Measurements from ENCODE around the gene RNU6-1. TPM values are rescaled to one million over a fixed set of nuclear protein-coding genes. Genes with fewer than 3 reads are reported as not detected.

Gene RNU6-1
- total RNA-seq, 6 donors from 2014 or later, result not detected

GRCh38 chr15:67818464-67818863 lies 21.4 kb downstream of the RNU6-1 start:
- no peak for DNase-seq
- no peak for TF ChIP-seq POLR2AphosphoS5 (IDR thresholded peaks at IDR 0.05)
- TF ChIP-seq CTCF (IDR thresholded peaks at IDR 0.05), result no peak
- TF ChIP-seq POLR2A (IDR thresholded peaks at IDR 0.05), result no peak
- TF ChIP-seq EP300 (IDR thresholded peaks at IDR 0.05), result no peak
- no peaks in the 10 kb centered on the region for H3K36me3 ChIP-seq
- H3K27ac ChIP-seq, result no peak overlapping the region
- ATAC-seq (ENCODE audit: low FRiP score in 2 of 2), result no peak
- H3K27me3 ChIP-seq, result peaks cover 0 to 48% (median 22%) of the 10 kb centered on the region in 4 donors
- no peak overlapping the region for H3K4me3 ChIP-seq
- peaks cover 9 to 32% (median 19%) of the 10 kb centered on the region in 4 donors for H3K4me1 ChIP-seq
- H3K9me3 ChIP-seq, result peaks cover 0 to 9% (median 3%) of the 10 kb centered on the region in 4 donors
- WGBS, 2 donors, result 79 to 81% methylated on average over 3 of the region's 3 CpGs

GRCh38 chr15:67816668-67817067 lies 23.2 kb downstream of the RNU6-1 start:
- no peak for DNase-seq
- peaks cover 0 to 30% (median 11%) of the 10 kb centered on the region in 4 donors for H3K27me3 ChIP-seq
- 93 to 99% methylated on average over 3 of the region's 3 CpGs for WGBS, 2 donors
- no peak for ATAC-seq (ENCODE audit: low FRiP score in 2 of 2)
- no peak overlapping the region for H3K4me3 ChIP-seq
- peaks cover 0 to 9% (median 3%) of the 10 kb centered on the region in 4 donors for H3K9me3 ChIP-seq
- no peak for TF ChIP-seq POLR2AphosphoS5 (IDR thresholded peaks at IDR 0.05)
- no peak for TF ChIP-seq POLR2A (IDR thresholded peaks at IDR 0.05)
- no peak for TF ChIP-seq CTCF (IDR thresholded peaks at IDR 0.05)
- no peak for TF ChIP-seq EP300 (IDR thresholded peaks at IDR 0.05)
- H3K27ac ChIP-seq, result no peak overlapping the region
- peaks cover 0 to 14% (median 6%) of the 10 kb centered on the region in 4 donors for H3K4me1 ChIP-seq
- no peaks in the 10 kb centered on the region for H3K36me3 ChIP-seq

GRCh38 chr15:67815036-67815592 lies 24.7 kb downstream of the RNU6-1 start:
- DNase-seq (no peak), ATAC-seq (ENCODE audit: low FRiP score in 2 of 2) (no peak)
- TF ChIP-seq POLR2A (IDR thresholded peaks at IDR 0.05) (no peak), CTCF (IDR thresholded peaks at IDR 0.05) (no peak), EP300 (IDR thresholded peaks at IDR 0.05) (no peak), POLR2AphosphoS5 (IDR thresholded peaks at IDR 0.05) (no peak)
- 82 to 95% methylated on average over 4 of the region's 5 CpGs for WGBS, 2 donors
- Histone ChIP-seq H3K27me3 (peaks cover 0 to 15% (median 3%) of the 10 kb centered on the region in 4 donors), H3K36me3 (no peaks in the 10 kb centered on the region), H3K9me3 (peaks cover 0 to 9% (median 3%) of the 10 kb centered on the region in 4 donors), H3K4me3 (no peak overlapping the region), H3K4me1 (peaks cover 0 to under 1% (median 0%) of the 10 kb centered on the region in 4 donors), H3K27ac (no peak overlapping the region)

GRCh38 chr15:67813104-67813634 lies 26.7 kb downstream of the RNU6-1 start:
- DNase-seq (no peak), ATAC-seq (ENCODE audit: low FRiP score in 2 of 2) (no peak)
- Histone ChIP-seq H3K9me3 (peaks cover 0 to 9% (median 3%) of the 10 kb centered on the region in 4 donors), H3K36me3 (peaks cover 0 to 4% (median 0%) of the 10 kb centered on the region in 4 donors), H3K27me3 (no peaks in the 10 kb centered on the region), H3K4me1 (no peaks in the 10 kb centered on the region), H3K27ac (no peak overlapping the region), H3K4me3 (no peak overlapping the region)
- WGBS, 2 donors, result 83 to 93% methylated on average over 3 of the region's 3 CpGs
- TF ChIP-seq POLR2A (IDR thresholded peaks at IDR 0.05), result no peak
- no peak for TF ChIP-seq CTCF (IDR thresholded peaks at IDR 0.05)
- no peak for TF ChIP-seq EP300 (IDR thresholded peaks at IDR 0.05)
- TF ChIP-seq POLR2AphosphoS5 (IDR thresholded peaks at IDR 0.05), result no peak

Measured in upper lobe of left lung (tissue), 6 donors.